Sigmoid colon (tissue), 7 donors: ENCODE data around the gene FAM24B. TPM values are rescaled to one million over a fixed set of nuclear protein-coding genes. Genes with fewer than 3 reads are reported as not detected.
"Not testable (repeated sequence)": the region's sequence is repeated elsewhere in the genome, so short reads cannot be mapped to it uniquely, and the experiment has no call there.

ENCODE experiments used
- DNase-seq: peaks from one replicate; pipeline ENCODE4 v3.0.0-alpha.2; 2019
- H3K27ac ChIP-seq, 4 donors: fragments of 200-600 bp; sonication (generic); one replicate each; pipeline ENCODE4 v1.5.1; 2016 to 2019; ENCODE audit warnings: mild to moderate bottlenecking in 1 of 4
- H3K27me3 ChIP-seq, 3 donors: fragments of 200-600 bp; sonication (generic); one replicate each; pipeline ENCODE4 v1.5.1; 2019; ENCODE audit warnings: mild to moderate bottlenecking in 1 of 3
- H3K36me3 ChIP-seq, 4 donors: fragments of 200-600 bp; sonication (generic); one replicate each; pipeline ENCODE4 v1.5.1; 2016 to 2019
- H3K4me1 ChIP-seq, 4 donors: fragments of 200-600 bp; sonication (generic); one replicate each; pipeline ENCODE4 v1.5.1; 2017 to 2019
- H3K4me3 ChIP-seq, 4 donors: fragments of 200-600 bp; sonication (generic); one replicate each; pipeline ENCODE4 v1.5.1; 2017 to 2019; ENCODE audit warnings: mild to moderate bottlenecking in 2 of 4, moderate library complexity in 1 of 4
- H3K9me3 ChIP-seq, 4 donors: fragments of 200-600 bp in 3 of 4; sonication (generic) in 3 of 4; one replicate each; pipeline versions ENCODE4 v1.5.1 to v1.6.1; 2013 to 2019
- CTCF ChIP-seq, 4 experiments: fragments of 450-650 bp in 3 of 4; fragments of 200-600 bp in 1 of 4; IDR thresholded peaks; one replicate each; pipeline ENCODE4 v1.5.1; 2016 to 2019; ENCODE audit warnings: antibody characterized with exemption in 4 of 4, mild to moderate bottlenecking in 3 of 4, moderate library complexity in 2 of 4
- EP300 ChIP-seq, 4 donors: sonication (generic); formaldehyde crosslinking; IDR thresholded peaks; one replicate each; pipeline ENCODE4 v1.6.1; 2017; ENCODE audit warnings: antibody characterized with exemption in 4 of 4
- POLR2A ChIP-seq, 2 donors: fragments of 450-650 bp; IDR thresholded peaks; one replicate each; pipeline ENCODE4 v1.6.1; 2016; ENCODE audit warnings: antibody characterized with exemption in 2 of 2, mild to moderate bottlenecking in 2 of 2, moderate library complexity in 2 of 2
- POLR2AphosphoS5 ChIP-seq, 4 donors: sonication (generic); formaldehyde crosslinking; IDR thresholded peaks; one replicate each; pipeline ENCODE4 v1.6.1; 2017; ENCODE audit warnings: antibody characterized with exemption in 4 of 4
- WGBS, 2 donors: extraction: QIAGEN DNeasy Blood & Tissue Kit; methylation state at CpG; one replicate each; pipeline ENCODE4 v1.1.7; 2013; 5-methylcytosine and 5-hydroxymethylcytosine counted together
- intact Hi-C: fragments of 100-400 bp; cut with DNase I; formaldehyde crosslinking; loops from one replicate; pipeline ENCODE4 v1.15.1; 2023
- polyA plus RNA-seq, 3 donors: library from polyadenylated mRNA; stranded (reverse); fragments of 200-250 nt; gene quantifications; one replicate each; pipeline ENCODE4 v1.2.3, GENCODE V29; 2013
- total RNA-seq, 4 donors: library from RNA; depleted of rRNA; stranded (reverse); fragments of >200 nt; gene quantifications; one replicate each; pipeline ENCODE4 v1.1.0, GENCODE V29; 2016
- donor health status: healthy with polysubstance abuse.
- donor health status: Bipolar disorder and iron deficiency.
- donor health status: healthy.

Gene FAM24B
- total and polyA plus RNA-seq, 7 donors, result 0.99 to 4.6 (median 4.3) TPM; not detected in 3

GRCh38 chr10:122877264-122877663 lies 2.1 kb downstream of the FAM24B start:
- Histone ChIP-seq H3K9me3 (no peaks in the 10 kb centered on the region), H3K36me3 (no peaks in the 10 kb centered on the region), H3K4me3 (no peak overlapping the region), H3K27me3 (no peaks in the 10 kb centered on the region), H3K4me1 (peaks cover 0 to 18% (median 13%) of the 10 kb centered on the region in 4 donors), H3K27ac (no peak overlapping the region)
- intact Hi-C loops, result no loop called here
- DNase-seq, result no peak
- TF ChIP-seq POLR2AphosphoS5 (IDR thresholded peaks at IDR 0.05) (no peak), POLR2A (IDR thresholded peaks at IDR 0.05) (no peak), EP300 (IDR thresholded peaks at IDR 0.05) (no peak), CTCF (IDR thresholded peaks at IDR 0.05) (no peak)
- 70 to 90% methylated on average over 1 of the region's 1 CpG for WGBS, 2 donors

- TF ChIP-seq POLR2AphosphoS5 (IDR thresholded peaks at IDR 0.05), result no peak
- no peak for TF ChIP-seq EP300 (IDR thresholded peaks at IDR 0.05)
- no peak for TF ChIP-seq CTCF (IDR thresholded peaks at IDR 0.05)
- TF ChIP-seq POLR2A (IDR thresholded peaks at IDR 0.05), result no peak
- no peaks in the 10 kb centered on the region for H3K9me3 ChIP-seq
- no peaks in the 10 kb centered on the region for H3K27me3 ChIP-seq
- H3K27ac ChIP-seq, result no peak overlapping the region
- intact Hi-C loops, result no loop called here
- no peaks in the 10 kb centered on the region for H3K36me3 ChIP-seq
- H3K4me1 ChIP-seq, result peaks cover 0 to 18% (median 13%) of the 10 kb centered on the region in 4 donors
- H3K4me3 ChIP-seq, result no peak overlapping the region
- 94 to 96% methylated on average over 1 of the region's 1 CpG for WGBS, 2 donors
- no peak for DNase-seq
Measured at GRCh38 chr10:122876467-122876855, 2.9 kb downstream of the FAM24B start.

GRCh38 chr10:122875843-122876466 lies 3.4 kb downstream of the FAM24B start:
- Histone ChIP-seq H3K4me1 (peaks cover 0 to 18% (median 13%) of the 10 kb centered on the region in 4 donors), H3K4me3 (no peak overlapping the region), H3K27me3 (no peaks in the 10 kb centered on the region), H3K27ac (no peak overlapping the region), H3K36me3 (no peaks in the 10 kb centered on the region), H3K9me3 (no peaks in the 10 kb centered on the region)
- WGBS, 2 donors, result 58 to 67% methylated on average over 6 of the region's 6 CpGs
- intact Hi-C loops, result no loop called here
- TF ChIP-seq CTCF (IDR thresholded peaks at IDR 0.05), result no peak
- no peak for TF ChIP-seq POLR2A (IDR thresholded peaks at IDR 0.05)
- no peak for TF ChIP-seq EP300 (IDR thresholded peaks at IDR 0.05)
- no peak for TF ChIP-seq POLR2AphosphoS5 (IDR thresholded peaks at IDR 0.05)
- DNase-seq, result no peak

GRCh38 chr10:122871947-122872346 lies 7.4 kb downstream of the FAM24B start:
- 92 to 97% methylated on average over 1 of the region's 2 CpGs for WGBS, 2 donors
- H3K27ac ChIP-seq, H3K4me3 ChIP-seq, H3K4me1 ChIP-seq, H3K36me3 ChIP-seq, intact Hi-C loops, H3K27me3 ChIP-seq, DNase-seq, H3K9me3 ChIP-seq: not testable (repeated sequence)

- H3K9me3 ChIP-seq, intact Hi-C loops, H3K27ac ChIP-seq, H3K4me3 ChIP-seq, H3K27me3 ChIP-seq, DNase-seq, H3K36me3 ChIP-seq, H3K4me1 ChIP-seq: not testable (repeated sequence)
- WGBS, 2 donors, result 85 to 95% methylated on average over 1 of the region's 2 CpGs
Measured at GRCh38 chr10:122868768-122869167, 10.6 kb downstream of the FAM24B start.

- H3K27me3 ChIP-seq, H3K4me1 ChIP-seq, intact Hi-C loops, H3K27ac ChIP-seq, H3K36me3 ChIP-seq, H3K9me3 ChIP-seq, DNase-seq, H3K4me3 ChIP-seq: not testable (repeated sequence)
- 54 to 78% methylated on average over 3 of the region's 3 CpGs for WGBS, 2 donors
Measured at GRCh38 chr10:122866757-122867482, 12.5 kb downstream of the FAM24B start.
